Transverse colon (tissue), 4 donors: Measurements from ENCODE around the gene KLK8. TPM values are rescaled to one million over a fixed set of nuclear protein-coding genes. Genes with fewer than 3 reads are reported as not detected.
"Not testable (repeated sequence)": the region's sequence is repeated elsewhere in the genome, so short reads cannot be mapped to it uniquely, and the experiment has no call there.

ENCODE experiments used
- DNase-seq: peaks from one replicate; pipeline ENCODE4 v3.0.0-alpha.2; 2019
- H3K27ac ChIP-seq, 4 donors: fragments of 200-600 bp; sonication (generic); 2 replicates each; pipeline ENCODE4 v1.5.1; 2016 to 2018; ENCODE audit warnings: inconsistent platforms in 4 of 4
- H3K27me3 ChIP-seq: fragments of 200-600 bp; sonication (generic); 2 replicates; pipeline ENCODE4 v1.5.1; 2017; ENCODE audit warnings: inconsistent platforms
- H3K36me3 ChIP-seq, 4 donors: fragments of 200-600 bp; sonication (generic); 2 replicates each; pipeline ENCODE4 v1.5.1; 2017 to 2019; ENCODE audit warnings: inconsistent platforms in 4 of 4
- H3K4me1 ChIP-seq, 4 donors: fragments of 200-600 bp; sonication (generic); 2 replicates each; pipeline ENCODE4 v1.5.1; 2017 to 2020; ENCODE audit warnings: inconsistent platforms in 4 of 4
- H3K4me3 ChIP-seq, 4 donors: fragments of 200-600 bp; sonication (generic); 1 replicate in 1 of 4; 2 replicates in 3 of 4; pipeline versions ENCODE4 v1.5.1 to v1.6.1; 2017 to 2019; ENCODE audit warnings: inconsistent platforms in 4 of 4
- H3K9me3 ChIP-seq, 2 donors: fragments of 200-600 bp; sonication (generic); 2 replicates each; pipeline ENCODE4 v1.5.1; 2017 to 2019; ENCODE audit warnings: inconsistent platforms in 2 of 2
- CTCF ChIP-seq, 5 experiments: fragments of 200-600 bp in 3 of 5; fragments of 450-650 bp in 2 of 5; sonication (generic) in 3 of 5; IDR thresholded peaks; 1 replicate in 2 of 5; 2 replicates in 3 of 5; pipeline ENCODE4 v1.5.1; 2016 to 2017; ENCODE audit warnings: antibody characterized with exemption in 5 of 5, inconsistent platforms in 3 of 5, mild to moderate bottlenecking in 2 of 5, moderate library complexity in 1 of 5
- EP300 ChIP-seq: sonication (generic); formaldehyde crosslinking; IDR thresholded peaks from one replicate; pipeline ENCODE4 v1.6.1; 2017; ENCODE audit warnings: antibody characterized with exemption, low read depth
- POLR2A ChIP-seq: fragments of 450-650 bp; IDR thresholded peaks from one replicate; pipeline ENCODE4 v1.6.1; 2016; ENCODE audit warnings: antibody characterized with exemption, mild to moderate bottlenecking, moderate library complexity
- POLR2AphosphoS5 ChIP-seq, 3 donors: sonication (generic); formaldehyde crosslinking; IDR thresholded peaks; one replicate each; pipeline ENCODE4 v1.6.1; 2016; ENCODE audit warnings: antibody characterized with exemption in 3 of 3
- WGBS, 2 donors: methylation state at CpG; one replicate each; pipeline ENCODE4 v1.1.5; 2018; ENCODE audit warnings: low coverage in 1 of 2; 5-methylcytosine and 5-hydroxymethylcytosine counted together
- in situ Hi-C, 4 donors: fragments of 200-750 bp; cut with MboI; loops; one replicate each; pipeline versions ENCODE4 v1.15.0 to v1.15.1; 2017; ENCODE audit warnings: low sequenced_read_pairs in 3 of 4, low pct_ligation_motif_present in 1 of 4, low pct_unique_long_range_greater_than_20kb in 1 of 4
- intact Hi-C: fragments of 100-400 bp; cut with DNase I; formaldehyde crosslinking; loops from one replicate; pipeline ENCODE4 v1.15.1; 2023; ENCODE audit warnings: low total_unique reads
- total RNA-seq, 4 donors: library from RNA; depleted of rRNA; stranded (reverse); fragments of >200 nt; gene quantifications; one replicate each; pipeline ENCODE4 v1.1.0, GENCODE V29; 2016

The KLK8 gene
- total RNA-seq, 4 donors from 2014 or later = not detected

GRCh38 chr19:50977626-50978025 is 23.8 kb downstream of the KLK8 start:
- in situ Hi-C loops (no loop called here), intact Hi-C loops (no loop called here)
- peaks cover 19% of the 10 kb centered on the region for H3K27me3 ChIP-seq
- no peak overlapping the region for H3K27ac ChIP-seq
- no peak for DNase-seq
- no peaks in the 10 kb centered on the region for H3K4me1 ChIP-seq
- TF ChIP-seq POLR2AphosphoS5 (IDR thresholded peaks at IDR 0.05) (no peak), EP300 (no peak), POLR2A (no peak), CTCF (IDR thresholded peaks at IDR 0.05) (no peak)
- no peaks in the 10 kb centered on the region for H3K9me3 ChIP-seq
- no peak overlapping the region for H3K4me3 ChIP-seq
- H3K36me3 ChIP-seq = no peaks in the 10 kb centered on the region
- WGBS, 2 donors = 69 to 80% methylated on average over 1 to 4 of the region's 4 CpGs

GRCh38 chr19:50975766-50976165 is 25.6 kb downstream of the KLK8 start:
- DNase-seq = no peak
- intact Hi-C loops (no loop called here), in situ Hi-C loops (no loop called here)
- no peaks in the 10 kb centered on the region for H3K36me3 ChIP-seq
- TF ChIP-seq POLR2A (no peak), POLR2AphosphoS5 (IDR thresholded peaks at IDR 0.05) (no peak), CTCF (IDR thresholded peaks at IDR 0.05) (no peak), EP300 (no peak)
- H3K4me1 ChIP-seq = no peaks in the 10 kb centered on the region
- H3K27ac ChIP-seq = no peak overlapping the region
- 5 to 10% methylated on average over 4 to 8 of the region's 8 CpGs for whole genome bisulfite sequencing, 2 donors
- no peak overlapping the region for H3K4me3 ChIP-seq
- no peaks in the 10 kb centered on the region for H3K9me3 ChIP-seq
- H3K27me3 ChIP-seq = peaks cover 29% of the 10 kb centered on the region

GRCh38 chr19:50974702-50975556 is 26.5 kb downstream of the KLK8 start:
- H3K27ac ChIP-seq = no peak overlapping the region
- TF ChIP-seq CTCF (IDR thresholded peaks at IDR 0.05) (no peak), POLR2A (no peak), EP300 (no peak), POLR2AphosphoS5 (IDR thresholded peaks at IDR 0.05) (no peak)
- 29% methylated on average over 2 of the region's 9 CpGs; no CpG with 5 or more reads in 1 of the 2 donors for WGBS, 2 donors
- peaks cover 25% of the 10 kb centered on the region for H3K27me3 ChIP-seq
- no peaks in the 10 kb centered on the region for H3K9me3 ChIP-seq
- H3K4me3 ChIP-seq = no peak overlapping the region
- in situ Hi-C loops (no loop called here), intact Hi-C loops (no loop called here)
- no peaks in the 10 kb centered on the region for H3K36me3 ChIP-seq
- H3K4me1 ChIP-seq = no peaks in the 10 kb centered on the region
- DNase-seq = no peak

- no peak overlapping the region for H3K4me3 ChIP-seq
- intact Hi-C loops = no loop called here
- H3K27ac ChIP-seq = no peak overlapping the region
- no peaks in the 10 kb centered on the region for H3K36me3 ChIP-seq
- in situ Hi-C loops = no loop called here
- DNase-seq = no peak
- H3K9me3 ChIP-seq = no peaks in the 10 kb centered on the region
- TF ChIP-seq POLR2AphosphoS5 (IDR thresholded peaks at IDR 0.05) (no peak), POLR2A (no peak), EP300 (no peak), CTCF (IDR thresholded peaks at IDR 0.05) (no peak)
- peaks cover 33% of the 10 kb centered on the region for H3K27me3 ChIP-seq
- no peaks in the 10 kb centered on the region for H3K4me1 ChIP-seq
- WGBS, 2 donors = 69 to 100% methylated on average over 1 to 9 of the region's 9 CpGs
These were observed 28.5 kb downstream of the KLK8 start for GRCh38 chr19:50972795-50973376.

GRCh38 chr19:50969810-50970209 is 31.6 kb downstream of the KLK8 start:
- H3K4me3 ChIP-seq, H3K27ac ChIP-seq, intact Hi-C loops, H3K36me3 ChIP-seq, DNase-seq, H3K4me1 ChIP-seq, H3K9me3 ChIP-seq, in situ Hi-C loops: not testable (repeated sequence)
- H3K27me3 ChIP-seq = peaks cover 46% of the 10 kb centered on the region
- 71 to 81% methylated on average over 3 of the region's 3 CpGs for WGBS, 2 donors
